Esophagus (tissue), 2 donors: ENCODE data around the gene SLC37A1. TPM values are rescaled to one million over a fixed set of nuclear protein-coding genes. Genes with fewer than 3 reads are reported as not detected.

Experiments used
- H3K27ac ChIP-seq, 2 donors: one replicate each; pipeline ENCODE4 v1.5.1; 2013; ENCODE audit warnings: low read depth in 2 of 2, mild to moderate bottlenecking in 2 of 2, inconsistent platforms in 1 of 2, low read length in 1 of 2, moderate library complexity in 1 of 2
- H3K27me3 ChIP-seq, 2 donors: one replicate each; pipeline ENCODE4 v1.6.1; 2013; ENCODE audit warnings: low read length in 2 of 2, control low read depth in 1 of 2, mild to moderate bottlenecking in 1 of 2; ENCODE audit not compliant: insufficient read depth in 2 of 2, control insufficient read depth in 1 of 2
- H3K36me3 ChIP-seq, 2 donors: one replicate each; pipeline ENCODE4 v1.6.1; 2013; ENCODE audit warnings: low read length in 1 of 2; ENCODE audit not compliant: control insufficient read depth in 2 of 2, insufficient read depth in 2 of 2
- H3K4me1 ChIP-seq, 2 donors: one replicate each; pipeline ENCODE4 v1.6.1; 2013; ENCODE audit warnings: low read length in 1 of 2; ENCODE audit not compliant: control insufficient read depth in 2 of 2, insufficient read depth in 2 of 2
- H3K4me3 ChIP-seq, 2 donors: one replicate each; pipeline ENCODE4 v1.5.1; 2013; ENCODE audit warnings: low read length in 2 of 2, mild to moderate bottlenecking in 2 of 2, low read depth in 1 of 2, moderate library complexity in 1 of 2
- H3K9me3 ChIP-seq, 2 donors: one replicate each; pipeline ENCODE4 v1.6.1; 2013; ENCODE audit warnings: mild to moderate bottlenecking in 2 of 2, low read depth in 1 of 2, low read length in 1 of 2, moderate library complexity in 1 of 2; ENCODE audit not compliant: control insufficient read depth in 2 of 2, insufficient read depth in 1 of 2
- WGBS, 2 donors: extraction: QIAGEN DNeasy Blood & Tissue Kit; methylation state at CpG; one replicate each; pipeline ENCODE4 v1.1.7; 2013; 5-methylcytosine and 5-hydroxymethylcytosine counted together
- polyA plus RNA-seq, 2 donors: library from polyadenylated mRNA; stranded (reverse); fragments of 200-250 nt; gene quantifications; one replicate each; pipeline ENCODE4 v1.2.3, GENCODE V29; 2013
- donor health status: healthy with polysubstance abuse.
- donor health status: Bipolar disorder and iron deficiency.

The SLC37A1 gene
- polyA plus RNA-seq, 2 donors = 12.4 to 14.1 TPM

GRCh38 chr21:42586406-42586805, 72.8 kb downstream of the SLC37A1 start:
- no peak overlapping the region for H3K27ac ChIP-seq

GRCh38 chr21:42587036-42587435, 73.4 kb downstream of the SLC37A1 start:
- no peak overlapping the region for H3K4me3 ChIP-seq
- H3K27me3 ChIP-seq = no peaks in the 10 kb centered on the region
- H3K4me1 ChIP-seq = no peaks in the 10 kb centered on the region
- H3K27ac ChIP-seq = no peak overlapping the region
- WGBS, 2 donors = 89 to 91% methylated on average over 15 of the region's 15 CpGs
- H3K36me3 ChIP-seq = no peaks in the 10 kb centered on the region
- H3K9me3 ChIP-seq = no peaks in the 10 kb centered on the region

More at GRCh38 chr21:42586406-42586805, 72.8 kb downstream of the SLC37A1 start:
- H3K27me3 ChIP-seq = no peaks in the 10 kb centered on the region
- no peak overlapping the region for H3K4me3 ChIP-seq
- H3K9me3 ChIP-seq = no peaks in the 10 kb centered on the region
- H3K4me1 ChIP-seq = no peaks in the 10 kb centered on the region
- 90 to 97% methylated on average over 12 to 19 of the region's 19 CpGs for WGBS, 2 donors
- no peaks in the 10 kb centered on the region for H3K36me3 ChIP-seq

- 70 to 73% methylated on average over 20 of the region's 20 CpGs for WGBS, 2 donors
- H3K9me3 ChIP-seq = no peaks in the 10 kb centered on the region
- H3K27ac ChIP-seq = no peak overlapping the region
- H3K4me1 ChIP-seq = peaks cover 0 to 4% of the 10 kb centered on the region in 2 donors
- no peaks in the 10 kb centered on the region for H3K27me3 ChIP-seq
- no peak overlapping the region for H3K4me3 ChIP-seq
- no peaks in the 10 kb centered on the region for H3K36me3 ChIP-seq
Observed at GRCh38 chr21:42590431-42591131, 76.9 kb downstream of the SLC37A1 start.

DNA sequence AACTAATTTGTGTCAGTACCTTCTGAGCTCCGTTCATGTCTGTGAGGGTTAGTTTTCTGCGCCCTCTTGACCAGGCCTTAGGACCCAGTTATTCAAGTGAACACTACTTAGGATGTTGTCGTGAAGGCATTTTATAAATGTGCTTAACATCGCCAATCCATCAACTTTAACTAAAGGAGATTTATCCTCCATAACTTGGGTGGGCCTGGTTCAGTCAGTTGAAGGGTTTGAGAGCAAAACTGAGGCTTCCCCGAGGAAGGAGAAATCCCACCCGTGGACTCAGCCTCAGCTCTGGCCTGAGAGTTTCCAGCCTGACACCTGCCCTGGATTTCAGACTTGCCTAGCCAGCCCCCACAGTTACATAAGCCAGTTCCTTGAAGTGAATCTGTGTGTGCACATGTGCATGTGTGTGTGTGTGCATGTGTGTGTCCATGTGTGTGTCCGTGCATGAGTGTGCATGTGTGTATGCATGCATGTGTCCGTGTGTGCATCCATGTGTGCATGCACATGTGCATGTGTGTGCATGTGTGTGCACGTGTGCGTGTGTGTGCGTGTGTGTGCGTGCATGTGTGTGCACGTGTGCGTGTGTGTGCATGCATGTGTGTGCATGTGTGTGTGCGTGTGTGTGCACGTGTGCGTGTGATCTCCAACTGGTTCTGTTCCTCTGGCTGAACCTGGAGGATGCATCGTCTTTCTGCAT, 77.7 kb downstream of the SLC37A1 start:
- no peaks in the 10 kb centered on the region for H3K36me3 ChIP-seq
- WGBS, 2 donors = 87 to 89% methylated on average over 18 of the region's 18 CpGs
- peaks cover 0 to 4% of the 10 kb centered on the region in 2 donors for H3K4me1 ChIP-seq
- H3K4me3 ChIP-seq = no peak overlapping the region
- no peaks in the 10 kb centered on the region for H3K9me3 ChIP-seq
- H3K27ac ChIP-seq = no peak overlapping the region
- no peaks in the 10 kb centered on the region for H3K27me3 ChIP-seq

GRCh38 chr21:42592156-42592820, 78.6 kb downstream of the SLC37A1 start:
- H3K27ac ChIP-seq = no peak overlapping the region
- no peak overlapping the region for H3K4me3 ChIP-seq
- H3K9me3 ChIP-seq = no peaks in the 10 kb centered on the region
- H3K4me1 ChIP-seq = peaks cover 0 to 4% of the 10 kb centered on the region in 2 donors
- no peaks in the 10 kb centered on the region for H3K36me3 ChIP-seq
- no peaks in the 10 kb centered on the region for H3K27me3 ChIP-seq
- WGBS, 2 donors = 90% methylated on average over 19 of the region's 19 CpGs

DNA sequence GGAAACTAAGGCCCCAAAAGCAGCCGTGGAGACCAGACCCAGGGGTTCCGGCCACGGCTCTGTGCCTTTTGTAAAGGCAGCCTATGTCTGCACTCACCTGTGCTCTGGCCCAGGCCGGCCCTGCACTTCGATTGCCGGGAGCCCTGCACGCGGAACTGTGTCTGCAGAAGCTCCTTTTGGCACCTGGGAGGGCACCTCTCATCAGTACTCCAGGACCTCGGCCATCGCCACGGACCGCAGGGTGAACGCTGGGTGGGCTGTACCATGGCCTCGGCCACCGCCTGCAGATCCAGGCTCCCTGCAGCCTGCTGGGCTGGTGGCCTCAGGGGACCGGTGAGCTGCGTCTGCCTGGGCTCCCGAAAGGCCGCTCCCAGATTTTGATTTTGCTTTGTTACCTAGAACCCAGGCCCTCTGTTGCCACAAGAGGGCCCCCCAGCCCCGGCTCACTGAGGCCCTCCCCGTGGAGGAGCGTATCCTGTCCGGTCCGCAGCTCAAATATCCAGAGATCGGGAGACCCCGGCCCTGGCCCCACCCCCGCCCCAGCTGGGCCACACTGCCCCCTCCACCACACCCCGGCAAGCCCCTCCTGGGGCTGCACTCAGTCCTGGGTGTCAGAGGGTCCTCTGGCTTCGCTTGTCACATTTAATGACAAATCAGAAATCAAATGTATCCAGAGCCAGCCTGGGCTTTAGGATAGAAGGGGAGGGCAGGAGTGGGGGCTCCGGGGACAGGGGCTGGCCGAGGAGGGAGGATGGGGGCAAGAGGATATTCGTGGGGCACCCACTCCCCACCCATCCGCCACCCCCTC, 79.6 kb downstream of the SLC37A1 start:
- H3K4me1 ChIP-seq = peaks cover 0 to 4% of the 10 kb centered on the region in 2 donors
- no peaks in the 10 kb centered on the region for H3K27me3 ChIP-seq
- H3K27ac ChIP-seq = no peak overlapping the region
- H3K36me3 ChIP-seq = no peaks in the 10 kb centered on the region
- no peak overlapping the region for H3K4me3 ChIP-seq
- 22% methylated on average over 33 of the region's 33 CpGs for WGBS, 2 donors
- H3K9me3 ChIP-seq = no peaks in the 10 kb centered on the region

DNA sequence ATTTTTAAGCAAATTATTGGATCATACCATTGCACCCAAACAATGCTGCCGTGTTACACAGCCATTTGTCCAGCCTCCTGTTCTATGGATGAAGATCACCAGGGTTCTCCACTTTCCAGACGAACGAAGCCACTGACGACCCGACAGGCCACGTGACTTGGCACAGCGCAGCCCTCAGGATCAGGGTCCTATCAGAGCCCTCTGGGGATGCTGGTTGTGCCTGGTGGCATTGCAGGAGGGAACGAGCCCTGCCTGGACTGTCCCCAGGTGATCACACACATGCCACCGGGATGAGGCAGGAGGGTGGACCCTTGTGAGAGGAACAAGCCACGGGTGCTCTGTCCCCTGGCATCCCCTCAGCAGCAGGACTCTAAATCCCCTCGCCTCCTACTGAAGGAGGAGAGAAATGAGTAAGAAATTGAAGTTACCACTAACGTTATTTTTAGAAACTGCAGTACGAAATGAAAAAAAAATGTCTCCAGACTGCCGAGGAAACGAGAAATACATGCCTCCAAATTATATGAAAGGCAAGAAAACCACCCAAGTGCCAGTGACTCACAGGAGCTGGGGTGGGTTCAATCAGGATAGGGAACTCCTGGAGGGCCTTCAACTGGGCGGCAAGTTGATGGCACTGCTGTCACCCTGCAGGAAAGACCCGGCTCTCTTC, 81.1 kb downstream of the SLC37A1 start:
- no peaks in the 10 kb centered on the region for H3K36me3 ChIP-seq
- H3K4me1 ChIP-seq = peaks cover 0 to 4% of the 10 kb centered on the region in 2 donors
- no peaks in the 10 kb centered on the region for H3K27me3 ChIP-seq
- H3K4me3 ChIP-seq = no peak overlapping the region
- H3K9me3 ChIP-seq = no peaks in the 10 kb centered on the region
- WGBS, 2 donors = 73% methylated on average over 17 of the region's 17 CpGs
- H3K27ac ChIP-seq = no peak overlapping the region

DNA sequence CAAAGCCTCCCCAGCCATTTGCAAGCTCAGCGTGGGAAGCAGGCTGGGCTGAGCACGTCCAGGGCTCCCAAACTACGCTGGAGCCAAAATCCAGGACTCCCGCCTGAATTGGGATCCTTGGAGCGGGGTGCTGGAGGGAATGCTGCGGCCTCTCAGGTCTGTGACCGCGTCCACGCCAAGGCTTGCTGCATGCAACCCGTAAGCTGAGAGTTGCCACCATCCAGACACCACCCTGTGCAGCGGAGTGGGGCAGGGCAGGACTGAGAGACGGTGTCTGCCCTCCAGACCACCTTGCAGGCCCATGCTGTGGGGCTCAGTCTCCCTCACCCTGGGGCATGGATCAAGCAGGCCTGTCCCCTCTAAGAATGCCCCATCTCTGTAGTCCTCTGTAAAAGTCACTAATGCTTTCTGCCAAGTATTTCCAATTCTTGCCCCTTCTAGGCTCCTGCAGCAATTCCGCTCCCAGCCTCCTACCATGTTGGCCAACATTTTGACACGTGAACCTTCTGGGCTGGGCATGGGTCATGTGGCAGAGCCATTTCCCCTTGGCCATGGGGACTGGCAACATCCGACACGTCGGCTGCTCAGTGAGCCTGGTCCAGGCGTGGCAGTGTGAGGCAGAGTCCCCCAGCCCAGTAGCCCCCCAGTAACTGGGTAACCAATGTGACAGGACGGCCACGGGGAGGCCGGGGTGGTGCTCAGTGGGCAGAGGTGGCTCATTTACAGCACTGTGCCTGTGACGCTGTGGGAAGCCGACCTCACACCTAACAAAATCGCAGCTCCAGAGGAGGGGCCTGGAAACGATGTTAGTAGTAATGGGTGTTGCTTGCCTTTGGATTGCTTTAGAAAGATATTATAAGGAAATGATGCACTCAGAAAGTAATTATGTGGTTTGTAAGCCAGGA, 81.9 kb downstream of the SLC37A1 start:
- Histone ChIP-seq H3K36me3 (no peaks in the 10 kb centered on the region), H3K4me3 (no peak overlapping the region), H3K9me3 (no peaks in the 10 kb centered on the region), H3K27me3 (no peaks in the 10 kb centered on the region), H3K4me1 (peaks cover 0 to 4% of the 10 kb centered on the region in 2 donors), H3K27ac (no peak overlapping the region)
- WGBS, 2 donors = 89 to 90% methylated on average over 25 of the region's 25 CpGs
